ENCODE data around the gene PIK3R5. TPM values are rescaled to one million over a fixed set of nuclear protein-coding genes. Genes with fewer than 3 reads are reported as not detected.

The PIK3R5 gene
- total RNA-seq, 4 donors from 2014 or later = 17.8 to 62.1 (median 22.5) TPM

DNA sequence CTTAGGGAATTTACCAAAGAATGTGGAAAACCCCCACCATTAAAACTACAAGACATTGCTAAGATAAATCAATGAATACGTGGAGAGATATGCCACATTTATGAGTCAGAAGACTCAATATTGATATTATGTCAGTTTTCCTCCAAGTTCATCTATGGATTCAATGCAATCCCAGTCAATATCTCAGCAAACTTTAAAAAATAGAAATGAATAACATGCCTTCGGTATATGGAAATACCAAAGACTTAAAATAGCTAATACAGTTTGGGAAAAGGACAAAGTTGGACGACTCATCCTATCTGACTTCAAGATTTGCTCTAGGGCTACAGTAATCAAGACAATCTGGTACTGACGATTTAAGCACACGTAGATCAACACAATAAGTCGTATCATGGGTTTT is 31.2 kb downstream of the PIK3R5 start:
- Histone ChIP-seq H3K27ac (no peak overlapping the region), H3K36me3 (no peaks in the 10 kb centered on the region), H3K9me3 (peaks cover 0 to 20% (median 1%) of the 10 kb centered on the region in 4 donors), H3K4me3 (no peak overlapping the region), H3K27me3 (no peaks in the 10 kb centered on the region), H3K4me1 (no peaks in the 10 kb centered on the region)
- 60 to 68% methylated on average over 6 of the region's 6 CpGs for WGBS, 2 donors
- TF ChIP-seq POLR2A (IDR thresholded peaks at IDR 0.05) (no peak), EP300 (IDR thresholded peaks at IDR 0.05) (no peak)
- TF ChIP-seq, protein P1, sequence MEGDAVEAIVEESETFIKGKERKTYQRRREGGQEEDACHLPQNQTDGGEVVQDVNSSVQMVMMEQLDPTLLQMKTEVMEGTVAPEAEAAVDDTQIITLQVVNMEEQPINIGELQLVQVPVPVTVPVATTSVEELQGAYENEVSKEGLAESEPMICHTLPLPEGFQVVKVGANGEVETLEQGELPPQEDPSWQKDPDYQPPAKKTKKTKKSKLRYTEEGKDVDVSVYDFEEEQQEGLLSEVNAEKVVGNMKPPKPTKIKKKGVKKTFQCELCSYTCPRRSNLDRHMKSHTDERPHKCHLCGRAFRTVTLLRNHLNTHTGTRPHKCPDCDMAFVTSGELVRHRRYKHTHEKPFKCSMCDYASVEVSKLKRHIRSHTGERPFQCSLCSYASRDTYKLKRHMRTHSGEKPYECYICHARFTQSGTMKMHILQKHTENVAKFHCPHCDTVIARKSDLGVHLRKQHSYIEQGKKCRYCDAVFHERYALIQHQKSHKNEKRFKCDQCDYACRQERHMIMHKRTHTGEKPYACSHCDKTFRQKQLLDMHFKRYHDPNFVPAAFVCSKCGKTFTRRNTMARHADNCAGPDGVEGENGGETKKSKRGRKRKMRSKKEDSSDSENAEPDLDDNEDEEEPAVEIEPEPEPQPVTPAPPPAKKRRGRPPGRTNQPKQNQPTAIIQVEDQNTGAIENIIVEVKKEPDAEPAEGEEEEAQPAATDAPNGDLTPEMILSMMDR (IDR thresholded peaks at IDR 0.05) = no peak
- DNase-seq (ENCODE audit: low spot score in 2 of 2) = no peak

DNA sequence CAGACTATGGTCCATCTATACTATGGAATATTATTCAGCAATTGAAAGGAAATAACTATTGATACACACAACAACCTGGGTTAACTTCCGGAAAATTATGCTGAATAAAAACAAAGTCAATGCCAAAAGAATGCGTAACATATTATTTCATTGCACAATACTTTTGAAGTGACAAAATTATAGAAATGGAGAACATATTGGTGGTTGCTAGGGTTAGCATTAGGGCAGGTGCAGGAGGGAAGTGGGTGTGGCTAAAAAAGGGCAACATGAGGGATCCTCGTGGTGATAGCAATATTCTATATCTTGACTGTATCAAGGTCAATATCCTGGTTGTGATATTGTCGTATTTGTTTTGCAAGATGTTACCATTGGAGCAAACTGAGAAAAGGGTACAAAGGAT is 34.9 kb downstream of the PIK3R5 start:
- Histone ChIP-seq H3K36me3 (no peaks in the 10 kb centered on the region), H3K4me1 (no peaks in the 10 kb centered on the region), H3K27ac (no peak overlapping the region), H3K27me3 (no peaks in the 10 kb centered on the region), H3K9me3 (peaks cover 0 to 55% (median 11%) of the 10 kb centered on the region in 4 donors), H3K4me3 (no peak overlapping the region)
- DNase-seq (ENCODE audit: low spot score in 2 of 2) = no peak
- TF ChIP-seq POLR2A (IDR thresholded peaks at IDR 0.05) = no peak
- TF ChIP-seq EP300 (IDR thresholded peaks at IDR 0.05) = peak in 1 of 2 donors; percentile 12
- TF ChIP-seq, protein P1 (IDR thresholded peaks at IDR 0.05) = no peak
- WGBS, 2 donors = 81 to 83% methylated on average over 4 of the region's 4 CpGs

DNA sequence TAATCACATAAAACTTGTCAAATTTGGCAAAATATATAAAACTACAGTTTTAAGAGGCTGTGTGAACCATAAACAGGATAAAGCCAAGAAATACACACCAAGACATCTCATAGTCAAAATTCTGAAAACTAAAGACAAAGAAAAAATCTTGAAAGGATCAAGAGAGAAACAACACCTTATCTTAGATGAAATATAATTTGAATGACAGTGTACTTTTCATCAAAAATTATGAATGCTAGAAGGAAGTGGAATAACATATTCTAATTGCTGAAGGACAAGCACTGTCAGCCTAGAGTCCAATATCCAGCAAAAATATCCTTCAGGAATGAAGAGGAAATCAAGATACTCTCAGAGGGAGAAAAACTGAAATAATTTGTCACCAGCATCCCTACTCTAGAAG is 37.2 kb downstream of the PIK3R5 start:
- TF ChIP-seq, protein P1 (IDR thresholded peaks at IDR 0.05) = no peak
- TF ChIP-seq POLR2A (IDR thresholded peaks at IDR 0.05) (no peak), EP300 (IDR thresholded peaks at IDR 0.05) (no peak)
- Histone ChIP-seq H3K9me3 (peaks cover 0 to 57% (median 11%) of the 10 kb centered on the region in 4 donors), H3K36me3 (no peaks in the 10 kb centered on the region), H3K27me3 (no peaks in the 10 kb centered on the region), H3K4me1 (no peaks in the 10 kb centered on the region), H3K27ac (no peak overlapping the region), H3K4me3 (no peak overlapping the region)
- DNase-seq (ENCODE audit: low spot score in 2 of 2) = no peak

DNA sequence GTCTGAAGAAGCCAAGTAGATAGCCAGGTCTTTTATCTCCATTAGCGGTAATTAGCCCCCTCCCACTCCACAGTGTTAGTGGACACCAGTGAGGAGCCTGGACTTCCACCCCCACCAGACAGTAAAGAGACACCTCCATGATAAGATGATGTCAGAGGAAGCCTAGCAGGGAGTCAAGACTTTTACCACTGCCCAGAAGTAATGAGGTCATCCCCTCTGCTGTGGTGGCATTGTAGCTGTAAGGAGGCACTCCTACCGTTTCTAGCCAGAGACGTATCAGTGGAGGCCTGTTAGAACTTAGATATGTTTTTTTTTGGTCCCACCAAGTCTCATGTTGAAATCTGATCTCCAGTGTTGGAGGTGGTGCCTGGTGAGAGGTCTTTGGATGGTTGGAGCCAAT is 38.1 kb downstream of the PIK3R5 start:
- TF ChIP-seq, protein P1 (IDR thresholded peaks at IDR 0.05) = no peak
- TF ChIP-seq POLR2A (IDR thresholded peaks at IDR 0.05) (no peak), EP300 (IDR thresholded peaks at IDR 0.05) (no peak)
- H3K9me3 ChIP-seq = peaks cover 0 to 57% (median 11%) of the 10 kb centered on the region in 4 donors
- H3K4me3 ChIP-seq = no peak overlapping the region
- no peak overlapping the region for H3K27ac ChIP-seq
- H3K4me1 ChIP-seq = no peaks in the 10 kb centered on the region
- DNase-seq (ENCODE audit: low spot score in 2 of 2) = no peak
- WGBS, 2 donors = 93 to 96% methylated on average over 3 of the region's 3 CpGs
- no peaks in the 10 kb centered on the region for H3K27me3 ChIP-seq
- no peaks in the 10 kb centered on the region for H3K36me3 ChIP-seq

DNA sequence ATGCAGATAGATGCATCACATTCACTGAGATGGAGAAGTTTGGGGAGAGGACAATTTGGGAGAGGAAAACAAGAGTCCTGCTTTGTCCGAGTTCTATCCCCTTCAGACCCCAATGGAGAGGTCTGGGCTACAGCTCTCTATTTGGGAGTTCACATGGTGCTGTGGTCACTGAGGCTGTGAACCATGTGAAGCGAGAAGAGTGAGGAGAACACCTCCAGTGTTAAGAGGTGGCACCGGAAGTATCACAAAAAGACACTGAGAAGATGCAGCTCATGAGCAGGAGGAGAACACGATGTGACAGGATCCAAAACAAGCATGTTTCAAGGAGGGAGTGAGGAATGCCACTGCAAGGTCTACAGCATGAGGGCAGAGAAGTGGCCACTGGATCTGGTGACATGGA is 39.7 kb downstream of the PIK3R5 start:
- Histone ChIP-seq H3K4me1 (no peaks in the 10 kb centered on the region), H3K9me3 (peaks cover 0 to 45% (median 11%) of the 10 kb centered on the region in 4 donors), H3K4me3 (no peak overlapping the region), H3K27ac (no peak overlapping the region), H3K36me3 (no peaks in the 10 kb centered on the region), H3K27me3 (no peaks in the 10 kb centered on the region)
- DNase-seq (ENCODE audit: low spot score in 2 of 2) = no peak
- TF ChIP-seq EP300 (IDR thresholded peaks at IDR 0.05) (no peak), POLR2A (IDR thresholded peaks at IDR 0.05) (no peak)
- TF ChIP-seq, protein P1 (IDR thresholded peaks at IDR 0.05) = no peak
- WGBS, 2 donors = 82 to 86% methylated on average over 4 of the region's 4 CpGs

Data from tibial nerve (tissue), 4 donors.